Type B pancreatic cell (in vitro differentiated cells): ENCODE data around the gene REC8. TPM values are rescaled to one million over a fixed set of nuclear protein-coding genes. Genes with fewer than 3 reads are reported as not detected.

Experiments
- DNase-seq: peaks from one replicate; pipeline ENCODE4 v3.0.0; 2021; ENCODE audit warnings: mixed read lengths; ENCODE audit not compliant: unreplicated experiment; ENCODE audit errors: extremely low spot score
- H3K27ac Mint-ChIP-seq: 2 replicates; pipeline ENCODE4 v1.8.0; 2021; ENCODE audit warnings: mild to moderate bottlenecking, mixed read lengths
- H3K27me3 Mint-ChIP-seq: 2 replicates; pipeline ENCODE4 v1.8.0; 2021; ENCODE audit warnings: mixed read lengths
- H3K36me3 Mint-ChIP-seq: 2 replicates; pipeline ENCODE4 v1.8.0; 2021; ENCODE audit warnings: mixed read lengths
- H3K4me1 Mint-ChIP-seq: one replicate; pipeline ENCODE4 v1.8.0; 2021; ENCODE audit warnings: mixed read lengths; ENCODE audit not compliant: unreplicated experiment
- H3K4me3 Mint-ChIP-seq: 2 replicates; pipeline ENCODE4 v1.8.0; 2021; ENCODE audit warnings: mild to moderate bottlenecking, mixed read lengths
- H3K9me3 Mint-ChIP-seq: 2 replicates; pipeline ENCODE4 v1.8.0; 2021; ENCODE audit warnings: mixed read lengths
- CTCF ChIP-seq: fragments of 200-600 bp; sonication (generic); conservative IDR thresholded peaks from 2 replicates; pipeline ENCODE4 v1.5.0; 2021; ENCODE audit warnings: antibody characterized with exemption, mild to moderate bottlenecking
- total RNA-seq: library from RNA; stranded (reverse); gene quantifications from 2 replicates; pipeline ENCODE4 v1.2.1, GENCODE V29; 2021; ENCODE audit warnings: low replicate concordance

REC8 gene
- total RNA-seq, 1 donor from 2014 or later = 221 TPM

DNA sequence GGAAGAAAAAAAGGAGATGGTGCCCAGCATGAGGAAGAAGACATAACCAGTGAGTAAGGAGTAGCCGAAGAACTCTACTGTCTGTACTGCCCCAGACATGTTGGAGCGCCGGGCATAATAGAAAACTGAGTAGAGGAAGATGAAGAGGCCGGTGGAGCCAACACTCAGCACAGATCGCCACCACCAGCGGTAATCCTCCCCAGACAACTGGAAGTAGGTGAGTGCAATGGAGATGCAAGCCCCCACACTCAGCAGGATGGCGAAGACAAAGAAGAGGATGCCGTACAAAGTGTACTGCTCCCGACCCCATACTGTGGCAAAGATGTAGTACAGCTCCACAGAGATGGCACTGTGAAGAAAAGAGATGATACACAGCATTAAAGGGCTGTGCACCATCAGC lies 17.6 kb downstream of the REC8 start:
- Mint-ChIP-seq H3K36me3 (peaks cover 20% of the 10 kb centered on the region), H3K4me3 (peak overlapping the region; percentile 92)

DNA sequence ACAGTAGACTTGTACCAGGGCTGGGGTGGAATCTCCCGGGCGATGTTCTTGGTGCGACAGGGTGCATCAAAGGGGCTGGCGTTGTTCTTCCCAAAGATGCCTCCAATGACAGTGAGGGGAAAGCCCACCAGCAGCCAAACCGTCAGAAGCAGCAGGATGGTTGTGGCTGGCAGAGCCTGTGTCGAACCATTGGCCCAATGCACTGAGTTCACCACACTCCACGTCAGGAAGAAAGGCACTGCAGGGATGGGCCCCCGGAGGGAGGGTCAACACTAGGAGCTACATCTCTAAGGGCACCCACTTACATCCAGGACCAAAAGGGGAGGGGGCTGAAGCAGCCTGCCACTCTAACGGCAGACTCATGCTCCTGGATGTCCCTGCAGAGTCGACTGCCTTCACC lies 18.5 kb downstream of the REC8 start:
- Mint-ChIP-seq H3K4me3 (no peak overlapping the region), H3K9me3 (no peaks in the 10 kb centered on the region), H3K36me3 (peaks cover 22% of the 10 kb centered on the region), H3K4me1 (peaks cover 29% of the 10 kb centered on the region), H3K27me3 (no peaks in the 10 kb centered on the region), H3K27ac (no peak overlapping the region)
- no peak for DNase-seq
- no peak for TF ChIP-seq CTCF

More for the DNA sequence above, 17.6 kb downstream of the REC8 start:
- no peak for TF ChIP-seq CTCF
- no peak for DNase-seq
- H3K9me3 Mint-ChIP-seq = no peaks in the 10 kb centered on the region
- no peaks in the 10 kb centered on the region for H3K27me3 Mint-ChIP-seq
- peak overlapping the region; percentile 88 for H3K27ac Mint-ChIP-seq
- peaks cover 25% of the 10 kb centered on the region for H3K4me1 Mint-ChIP-seq

DNA sequence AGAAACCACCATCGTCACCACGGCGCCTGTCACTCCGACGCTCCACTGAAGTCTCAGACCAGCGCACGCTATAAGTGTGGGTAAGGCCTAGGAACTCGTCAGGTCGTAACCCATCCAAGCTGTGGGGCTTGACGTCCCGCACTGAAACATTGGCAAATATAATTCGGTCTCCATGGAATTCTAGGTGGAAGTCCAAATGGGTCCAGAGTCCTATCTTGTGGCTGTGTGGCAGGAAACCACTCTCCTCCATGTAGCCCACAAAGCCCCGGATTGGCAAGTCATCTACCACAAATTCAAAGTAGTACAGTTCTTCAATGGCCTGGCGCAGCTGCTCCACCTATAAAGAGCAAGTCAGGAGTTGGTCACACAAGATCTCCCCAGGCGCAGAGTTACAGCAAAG lies 21.1 kb downstream of the REC8 start:
- no peak overlapping the region for H3K27ac Mint-ChIP-seq
- no peak for TF ChIP-seq CTCF
- no peak for DNase-seq
- H3K9me3 Mint-ChIP-seq = no peaks in the 10 kb centered on the region
- peaks cover 33% of the 10 kb centered on the region for H3K4me1 Mint-ChIP-seq
- H3K36me3 Mint-ChIP-seq = peaks cover 27% of the 10 kb centered on the region
- peak overlapping the region; percentile 52 for H3K4me3 Mint-ChIP-seq
- H3K27me3 Mint-ChIP-seq = no peaks in the 10 kb centered on the region

DNA sequence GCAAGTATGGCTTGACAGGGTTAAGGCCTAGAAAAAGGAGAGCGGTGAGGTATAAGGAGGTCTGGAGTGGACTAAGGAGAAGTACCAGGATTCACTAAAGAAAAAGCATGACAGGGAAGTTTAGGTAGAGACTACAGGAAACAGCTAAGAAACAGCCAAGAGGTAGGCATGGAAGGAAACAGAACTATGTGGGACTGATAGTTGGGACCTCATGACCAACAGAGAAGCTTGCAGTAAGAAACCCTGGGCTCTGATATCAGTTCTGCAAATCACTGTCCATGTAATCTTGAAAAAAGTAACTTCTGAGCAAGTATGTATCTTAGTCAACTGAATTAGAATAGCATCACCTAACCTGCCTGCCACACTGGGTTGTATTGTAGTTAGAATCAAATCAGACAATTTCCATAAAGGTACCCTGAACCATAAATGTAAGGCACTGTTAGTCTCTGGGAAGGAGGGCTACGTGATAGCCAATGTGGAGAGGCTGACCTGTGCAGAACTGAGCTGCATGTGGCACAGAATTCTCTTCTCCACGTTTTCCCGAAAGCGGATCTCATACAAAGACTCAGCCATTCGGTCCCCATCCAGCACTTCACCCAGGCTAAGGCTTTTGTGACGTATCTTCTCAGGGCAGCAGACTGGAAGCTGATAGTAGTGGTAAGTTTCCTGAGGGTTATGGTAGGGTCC lies 22.4 kb downstream of the REC8 start:
- Mint-ChIP-seq H3K9me3 (no peaks in the 10 kb centered on the region), H3K27me3 (no peaks in the 10 kb centered on the region), H3K36me3 (peaks cover 35% of the 10 kb centered on the region), H3K4me3 (peak overlapping the region; percentile 98), H3K4me1 (peaks cover 35% of the 10 kb centered on the region), H3K27ac (peak overlapping the region; percentile 88)
- TF ChIP-seq CTCF = no peak
- DNase-seq = no peak

GRCh38 chr14:24194873-24195185 lies 22.9 kb downstream of the REC8 start:
- H3K4me3 Mint-ChIP-seq = peak overlapping the region; percentile 98
- peaks cover 35% of the 10 kb centered on the region for H3K36me3 Mint-ChIP-seq
- peaks cover 34% of the 10 kb centered on the region for H3K4me1 Mint-ChIP-seq
- no peaks in the 10 kb centered on the region for H3K27me3 Mint-ChIP-seq
- DNase-seq = no peak
- peak overlapping the region; percentile 88 for H3K27ac Mint-ChIP-seq
- no peaks in the 10 kb centered on the region for H3K9me3 Mint-ChIP-seq
- TF ChIP-seq CTCF = no peak
